Stromal cell of bone marrow (primary cell): ENCODE results near the gene VSIR.

Source experiments
- DNase-seq: peaks from one replicate; pipeline ENCODE4 v3.0.0-alpha.2; 2012; ENCODE audit warnings: low read depth

Gene VSIR

DNA sequence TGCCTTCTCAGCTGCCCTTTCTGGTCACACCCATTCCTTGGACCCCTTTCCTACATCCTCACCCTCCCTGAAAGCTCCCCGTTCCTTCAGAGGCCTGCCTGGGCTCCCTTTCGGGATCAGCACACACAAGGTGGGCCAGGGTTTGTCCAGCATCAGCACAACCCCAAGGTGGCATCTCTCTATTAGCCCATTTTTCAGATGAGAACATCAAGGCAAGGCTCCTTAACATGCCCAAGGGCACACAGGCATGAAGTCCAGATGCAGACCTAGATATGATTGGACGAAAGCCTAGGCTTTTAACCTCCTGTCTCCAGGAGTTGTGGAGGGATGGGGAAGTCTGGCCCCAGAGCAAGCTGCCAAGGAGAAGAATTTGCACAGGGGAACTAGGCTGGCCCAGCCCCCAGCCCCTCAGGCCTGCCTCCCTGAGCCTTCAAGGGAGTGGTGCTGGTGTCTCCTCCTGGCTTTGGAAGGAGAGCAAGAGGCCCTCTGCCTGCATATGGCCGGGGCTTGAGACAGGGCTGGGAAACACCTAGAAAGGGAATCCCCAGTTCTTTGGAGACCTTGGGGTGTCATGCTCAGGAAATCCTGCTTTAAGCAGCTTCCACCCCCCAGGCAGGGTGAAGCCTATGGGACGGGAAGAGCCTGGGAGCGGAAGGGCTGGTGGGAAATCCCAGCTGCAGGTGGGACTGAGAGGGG lies 9.0 kb upstream of the VSIR start:
- DNase-seq, result no peak

GRCh38 chr10:71780719-71781118 lies 7.4 kb upstream of the VSIR start:
- no peak for DNase-seq

- no peak for DNase-seq
These were observed 6.8 kb upstream of the VSIR start for GRCh38 chr10:71780156-71780555.

DNA sequence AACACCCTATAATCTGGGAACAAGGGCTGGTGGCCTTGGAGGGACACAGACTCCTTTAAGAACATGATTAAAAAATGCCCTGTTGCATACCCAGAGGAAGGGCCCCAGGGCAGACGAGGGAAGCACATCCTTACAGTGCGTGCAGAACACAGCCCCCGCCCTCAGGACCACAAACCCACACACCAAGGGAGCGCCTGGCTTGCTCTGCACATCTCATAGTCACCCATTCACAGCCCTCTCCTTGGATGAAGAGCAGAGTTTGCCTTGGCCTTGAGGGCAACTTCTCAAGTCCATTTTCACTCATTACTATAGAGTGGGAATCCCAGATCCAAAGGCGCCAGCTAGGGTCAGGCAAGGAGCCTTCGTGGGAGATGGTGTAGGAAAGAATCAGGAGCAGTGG lies 6.3 kb upstream of the VSIR start:
- DNase-seq, result no peak

DNA sequence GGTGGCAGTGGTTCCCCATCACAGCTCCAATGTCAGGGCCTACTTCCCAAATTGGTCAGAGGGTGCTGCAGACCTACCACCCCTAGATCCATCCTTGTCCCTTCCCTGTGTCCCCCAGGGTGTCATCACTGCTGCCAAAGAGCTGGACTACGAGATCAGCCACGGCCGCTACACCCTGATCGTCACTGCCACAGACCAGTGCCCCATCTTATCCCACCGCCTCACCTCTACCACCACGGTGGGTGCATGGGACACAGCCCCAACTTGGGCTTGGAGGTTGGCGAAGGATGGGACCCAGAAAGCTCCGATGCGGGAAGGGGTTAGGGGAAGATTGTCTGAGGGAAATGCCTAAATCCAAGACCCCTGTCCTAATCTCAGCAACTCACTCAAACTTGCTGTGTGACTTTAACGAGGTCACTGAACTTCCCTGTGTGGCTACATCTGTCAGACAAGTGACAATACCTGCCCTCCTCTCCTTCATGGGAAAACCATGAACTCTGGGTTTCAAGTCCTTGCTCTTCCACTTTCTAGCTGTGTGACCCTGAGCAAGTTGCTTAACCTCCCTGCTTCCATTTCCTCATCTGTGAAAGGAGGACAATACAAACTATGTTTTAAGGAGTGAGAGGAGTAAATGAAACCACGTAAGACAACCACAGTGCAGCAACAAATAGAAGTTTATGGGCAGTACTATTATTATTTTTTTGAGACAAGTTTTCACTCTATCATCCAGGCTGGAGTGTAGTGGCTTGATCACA lies 4.9 kb upstream of the VSIR start:
- no peak for DNase-seq

GRCh38 chr10:71777213-71777985 lies 4.1 kb upstream of the VSIR start:
- no peak for DNase-seq

- no peak for DNase-seq
These were observed 3.2 kb upstream of the VSIR start for GRCh38 chr10:71776481-71776925.

- DNase-seq, result no peak
These were observed 1.8 kb upstream of the VSIR start for GRCh38 chr10:71774916-71775702.

DNA sequence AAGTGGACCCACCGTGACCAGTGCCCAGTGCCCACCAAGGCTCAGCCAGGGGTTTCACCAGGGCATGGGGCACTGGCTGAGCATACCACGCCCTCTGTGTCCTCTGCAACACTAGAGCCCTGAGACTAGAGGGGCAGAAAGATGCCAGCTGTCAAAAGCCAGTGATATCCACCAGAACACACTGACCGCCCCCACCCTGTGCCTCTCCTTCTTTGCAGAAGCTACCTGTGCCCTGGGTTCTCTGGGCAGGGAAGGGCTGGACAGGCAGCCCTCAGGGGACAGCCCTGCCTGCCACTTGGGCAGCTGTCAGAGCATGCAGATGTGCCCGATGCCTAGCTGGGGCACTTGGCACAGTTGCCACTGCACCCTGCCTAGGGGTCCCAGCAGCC lies 494 bp downstream of the VSIR start:
- no peak for DNase-seq

- DNase-seq, result peak; percentile 81
These were observed 1.3 kb downstream of the VSIR start for GRCh38 chr10:71771821-71772617.

DNA sequence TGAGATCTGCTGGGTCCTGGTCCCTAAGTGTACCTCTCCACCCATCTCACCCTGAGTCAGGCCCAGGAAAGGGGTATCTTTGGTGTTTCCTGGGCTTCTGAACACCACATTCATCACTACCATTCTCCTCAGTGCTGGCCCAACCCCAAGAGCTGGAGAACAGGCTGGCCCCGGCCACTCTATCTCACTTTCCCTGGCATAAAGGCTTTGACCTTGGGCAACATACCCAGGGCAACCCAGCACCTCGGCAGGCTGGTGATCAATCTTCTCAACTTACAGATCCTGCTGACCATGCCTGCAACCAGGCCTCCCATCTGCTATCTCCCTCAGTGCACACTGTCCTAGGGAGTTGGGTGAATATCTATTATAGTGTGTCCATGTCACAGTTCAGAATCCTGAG lies 2.1 kb downstream of the VSIR start:
- DNase-seq, result no peak

- no peak for DNase-seq
These were observed 2.5 kb downstream of the VSIR start for GRCh38 chr10:71770789-71771188.

DNA sequence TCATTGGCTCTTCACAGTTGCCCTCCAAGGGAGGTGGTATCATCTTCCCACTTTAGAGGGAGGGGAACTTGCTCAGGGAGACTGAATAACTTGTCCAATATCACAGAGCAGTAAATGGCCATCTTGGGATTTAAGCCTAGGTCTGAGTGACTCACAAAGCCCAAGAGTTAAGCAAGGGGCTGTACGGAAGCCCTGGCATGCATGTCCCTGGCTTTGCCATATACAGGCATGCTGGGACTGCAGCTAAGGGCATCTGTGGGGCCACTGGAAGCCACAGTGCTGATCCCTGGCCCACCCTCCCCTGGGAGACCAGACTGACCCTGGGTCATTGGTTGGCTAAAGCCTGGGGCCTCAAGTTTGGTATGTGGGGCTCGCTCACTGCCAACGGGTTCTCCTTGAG lies 3.1 kb downstream of the VSIR start:
- DNase-seq, result peak; percentile 52

DNA sequence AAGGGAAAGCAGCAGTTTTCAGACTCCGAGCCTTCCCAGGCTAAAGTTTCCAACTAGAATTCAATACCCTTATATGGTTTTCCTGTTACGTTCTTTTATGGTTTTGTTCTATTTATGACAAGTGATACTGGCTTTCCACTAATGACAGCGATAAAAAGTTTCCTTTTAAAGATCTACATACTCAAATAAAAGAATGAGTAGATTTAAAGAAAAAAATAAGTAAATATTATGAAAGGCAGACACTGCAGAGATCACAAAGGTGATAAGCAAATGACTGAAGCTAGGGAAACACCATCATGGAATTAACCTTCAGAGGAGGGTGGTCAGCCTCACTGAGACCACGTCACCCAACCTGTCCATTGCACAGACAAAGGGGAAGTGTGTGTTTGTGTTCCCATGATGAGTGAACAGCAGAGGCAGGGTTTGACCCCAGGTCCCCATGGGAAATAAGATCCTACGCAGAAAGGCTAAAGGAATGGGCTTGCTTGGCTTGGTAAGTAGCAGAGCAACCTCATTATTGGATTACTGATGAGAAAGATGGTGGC lies 4.0 kb downstream of the VSIR start:
- no peak for DNase-seq

DNA sequence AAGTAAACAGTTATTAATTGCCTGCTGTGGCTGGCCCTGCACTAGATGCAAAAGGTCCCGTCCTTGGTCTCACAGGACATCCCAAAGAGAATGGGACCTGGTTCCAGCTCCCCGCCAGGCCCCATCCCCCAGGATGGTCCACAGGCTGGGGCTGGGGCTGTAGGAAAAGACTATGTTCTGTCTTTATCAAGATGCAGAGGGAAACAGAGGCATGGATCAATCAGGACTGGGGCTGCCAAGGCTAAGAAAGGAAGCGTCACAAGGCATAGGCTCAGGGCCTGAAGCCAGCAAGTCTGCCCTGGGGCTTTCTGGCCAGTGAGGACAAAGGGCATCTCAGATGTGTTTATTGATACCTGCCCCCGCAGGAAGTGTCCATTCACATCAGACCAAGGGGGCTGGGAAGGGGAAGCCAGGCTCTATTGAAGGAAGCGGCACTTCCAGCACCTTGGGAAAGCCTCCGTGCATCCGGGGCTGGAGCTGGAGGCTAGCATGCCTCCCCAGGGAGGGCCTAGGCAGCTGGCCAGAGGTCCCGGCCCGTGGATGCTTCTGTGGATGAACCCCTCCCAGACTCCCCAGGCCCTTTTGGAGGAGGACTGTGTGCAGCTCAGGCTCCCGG lies 5.8 kb downstream of the VSIR start:
- no peak for DNase-seq

DNA sequence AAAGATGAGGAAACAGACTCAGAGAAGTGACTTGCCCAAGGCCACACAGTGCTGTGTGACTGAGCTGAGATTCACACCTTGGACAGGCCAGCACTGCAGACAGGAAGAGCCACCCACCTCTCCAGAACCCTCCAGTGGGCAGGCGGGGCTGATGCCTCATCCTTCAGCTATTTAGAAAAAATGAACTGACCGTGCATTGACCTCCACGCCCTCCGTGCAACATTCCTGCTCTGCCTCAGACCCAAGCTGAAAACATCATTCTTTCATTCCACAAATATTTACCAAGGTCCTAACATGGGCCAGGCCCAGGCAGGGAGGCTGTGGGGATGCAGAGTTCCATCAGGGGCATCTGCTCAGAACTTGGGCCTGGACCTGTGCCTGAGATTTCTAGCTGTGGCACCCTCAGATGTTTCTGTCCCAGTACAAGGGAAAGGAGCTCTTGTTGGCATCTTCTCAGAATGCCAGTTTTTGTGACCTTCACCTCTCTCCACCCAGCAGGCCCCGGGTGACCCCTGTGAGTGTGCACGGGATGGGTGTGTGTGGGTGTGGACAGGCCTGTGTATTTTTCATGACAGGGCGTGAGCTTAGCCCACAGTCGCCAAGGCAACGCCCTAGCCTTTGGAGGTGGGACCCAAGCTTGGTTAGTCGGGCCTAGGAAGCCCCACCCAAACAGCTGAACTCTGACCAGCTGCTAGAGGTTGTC lies 6.5 kb downstream of the VSIR start:
- DNase-seq, result peak; percentile 67

GRCh38 chr10:71765906-71766716 lies 7.2 kb downstream of the VSIR start:
- no peak for DNase-seq

- no peak for DNase-seq
These were observed 8.0 kb downstream of the VSIR start for GRCh38 chr10:71765176-71765904.
